Gastrocnemius medialis (tissue), 4 donors: ENCODE results near the gene EFCAB6. TPM values are rescaled to one million over a fixed set of nuclear protein-coding genes. Genes with fewer than 3 reads are reported as not detected.

Experiments used
- ATAC-seq, 2 donors: fragments of 150-250 bp; one replicate each; pipeline ENCODE4 v1.9.1; 2016
- DNase-seq, 2 donors: peaks; one replicate each; pipeline ENCODE4 v3.0.0-alpha.2; 2019
- H3K27ac ChIP-seq, 4 donors: fragments of 200-600 bp; sonication (generic); 1 replicate in 1 of 4; 2 replicates in 3 of 4; pipeline ENCODE4 v1.5.1; 2016 to 2018; ENCODE audit warnings: mild to moderate bottlenecking in 2 of 4, moderate library complexity in 1 of 4
- H3K27me3 ChIP-seq, 3 donors: fragments of 200-600 bp; sonication (generic) in 2 of 3; 1 replicate in 1 of 3; 2 replicates in 2 of 3; pipeline versions ENCODE4 v1.5.1 to v1.6.0; 2016 to 2019; ENCODE audit warnings: mild to moderate bottlenecking in 1 of 3, moderate library complexity in 1 of 3
- H3K36me3 ChIP-seq, 2 donors: fragments of 200-600 bp; sonication (generic) in 1 of 2; one replicate each; pipeline ENCODE4 v1.5.1; 2017 to 2018
- H3K4me1 ChIP-seq, 2 donors: fragments of 200-600 bp; sonication (generic) in 1 of 2; one replicate each; pipeline ENCODE4 v1.5.1; 2016 to 2017; ENCODE audit warnings: mild to moderate bottlenecking in 2 of 2
- H3K4me3 ChIP-seq, 4 donors: fragments of 200-600 bp; sonication (generic) in 3 of 4; 1 replicate in 1 of 4; 2 replicates in 3 of 4; pipeline ENCODE4 v1.5.1; 2016 to 2019; ENCODE audit warnings: mild to moderate bottlenecking in 2 of 4
- H3K9me3 ChIP-seq, 3 donors: fragments of 200-600 bp; sonication (generic) in 2 of 3; 1 replicate in 1 of 3; 2 replicates in 2 of 3; pipeline ENCODE4 v1.5.1; 2016 to 2019
- POLR2A ChIP-seq, 2 donors: fragments of 450-650 bp; IDR thresholded peaks; one replicate each; pipeline ENCODE4 v1.6.1; 2017; ENCODE audit warnings: antibody characterized with exemption in 2 of 2, mild to moderate bottlenecking in 2 of 2, moderate library complexity in 2 of 2
- in situ Hi-C, 4 donors: fragments of 200-750 bp; cut with MboI; loops; one replicate each; pipeline versions ENCODE4 v1.15.0 to v1.8.0; 2017; ENCODE audit warnings: low sequenced_read_pairs in 4 of 4
- intact Hi-C: fragments of 100-400 bp; cut with DNase I; formaldehyde crosslinking; loops from one replicate; pipeline ENCODE4 v1.15.1; 2023; ENCODE audit warnings: low total_unique reads
- total RNA-seq, 4 donors: library from RNA; depleted of rRNA; stranded (reverse); fragments of >200 nt; gene quantifications; one replicate each; pipeline versions ENCODE4 v1.1.0 to v1.2.3, GENCODE V29; 2016
- TF ChIP-seq, protein P1 (sequence below), 5 experiments: fragments of 450-650 bp in 3 of 5; fragments of 200-600 bp in 2 of 5; sonication (generic) in 2 of 5; IDR thresholded peaks in 4 of 5; conservative IDR thresholded peaks in 1 of 5; 1 replicate in 4 of 5; 2 replicates in 1 of 5; pipeline ENCODE4 v1.5.1; 2016 to 2019; ENCODE audit warnings: antibody characterized with exemption in 5 of 5, mild to moderate bottlenecking in 3 of 5, moderate library complexity in 3 of 5

Gene EFCAB6
- total RNA-seq, 4 donors from 2014 or later: 0.07 to 4.4 (median 0.28) TPM

- no peaks in the 10 kb centered on the region for H3K4me1 ChIP-seq
- DNase-seq: no peak
- no peak for ATAC-seq
These were observed 313.2 kb downstream of the EFCAB6 start for GRCh38 chr22:43498856-43499253.

GRCh38 chr22:43497956-43498855, 313.9 kb downstream of the EFCAB6 start:
- in situ Hi-C loops: no loop called here
- ATAC-seq: no peak

More at GRCh38 chr22:43498856-43499253, 313.2 kb downstream of the EFCAB6 start:
- intact Hi-C loops (no loop called here), in situ Hi-C loops (no loop called here)
- no peaks in the 10 kb centered on the region for H3K36me3 ChIP-seq
- H3K27ac ChIP-seq: no peak overlapping the region
- no peaks in the 10 kb centered on the region for H3K9me3 ChIP-seq
- TF ChIP-seq POLR2A (IDR thresholded peaks at IDR 0.05): no peak
- TF ChIP-seq, protein P1, sequence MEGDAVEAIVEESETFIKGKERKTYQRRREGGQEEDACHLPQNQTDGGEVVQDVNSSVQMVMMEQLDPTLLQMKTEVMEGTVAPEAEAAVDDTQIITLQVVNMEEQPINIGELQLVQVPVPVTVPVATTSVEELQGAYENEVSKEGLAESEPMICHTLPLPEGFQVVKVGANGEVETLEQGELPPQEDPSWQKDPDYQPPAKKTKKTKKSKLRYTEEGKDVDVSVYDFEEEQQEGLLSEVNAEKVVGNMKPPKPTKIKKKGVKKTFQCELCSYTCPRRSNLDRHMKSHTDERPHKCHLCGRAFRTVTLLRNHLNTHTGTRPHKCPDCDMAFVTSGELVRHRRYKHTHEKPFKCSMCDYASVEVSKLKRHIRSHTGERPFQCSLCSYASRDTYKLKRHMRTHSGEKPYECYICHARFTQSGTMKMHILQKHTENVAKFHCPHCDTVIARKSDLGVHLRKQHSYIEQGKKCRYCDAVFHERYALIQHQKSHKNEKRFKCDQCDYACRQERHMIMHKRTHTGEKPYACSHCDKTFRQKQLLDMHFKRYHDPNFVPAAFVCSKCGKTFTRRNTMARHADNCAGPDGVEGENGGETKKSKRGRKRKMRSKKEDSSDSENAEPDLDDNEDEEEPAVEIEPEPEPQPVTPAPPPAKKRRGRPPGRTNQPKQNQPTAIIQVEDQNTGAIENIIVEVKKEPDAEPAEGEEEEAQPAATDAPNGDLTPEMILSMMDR (IDR thresholded peaks at IDR 0.05 in 4 of 5, conservative IDR thresholded peaks at IDR 0.05 in 1 of 5): no peak
- H3K4me3 ChIP-seq: no peak overlapping the region
- H3K27me3 ChIP-seq: no peaks in the 10 kb centered on the region

GRCh38 chr22:43493297-43493696, 318.8 kb downstream of the EFCAB6 start:
- in situ Hi-C loops (no loop called here), intact Hi-C loops (no loop called here)
- ATAC-seq (no peak), DNase-seq (no peak)
- H3K4me1 ChIP-seq: no peaks in the 10 kb centered on the region
- no peak overlapping the region for H3K4me3 ChIP-seq
- H3K27ac ChIP-seq: no peak overlapping the region
- TF ChIP-seq, protein P1 (IDR thresholded peaks at IDR 0.05 in 4 of 5, conservative IDR thresholded peaks at IDR 0.05 in 1 of 5): no peak
- no peak for TF ChIP-seq POLR2A (IDR thresholded peaks at IDR 0.05)
- no peaks in the 10 kb centered on the region for H3K36me3 ChIP-seq
- peaks cover 0 to 5% (median under 1%) of the 10 kb centered on the region in 3 donors for H3K27me3 ChIP-seq
- no peaks in the 10 kb centered on the region for H3K9me3 ChIP-seq

More at GRCh38 chr22:43497956-43498855, 313.9 kb downstream of the EFCAB6 start:
- no peaks in the 10 kb centered on the region for H3K9me3 ChIP-seq
- no peaks in the 10 kb centered on the region for H3K4me1 ChIP-seq
- H3K27ac ChIP-seq: no peak overlapping the region
- H3K27me3 ChIP-seq: no peaks in the 10 kb centered on the region
- no peak overlapping the region for H3K4me3 ChIP-seq
- intact Hi-C loops: no loop called here
- TF ChIP-seq POLR2A (IDR thresholded peaks at IDR 0.05): no peak
- TF ChIP-seq, protein P1 (IDR thresholded peaks at IDR 0.05 in 4 of 5, conservative IDR thresholded peaks at IDR 0.05 in 1 of 5): no peak
- H3K36me3 ChIP-seq: no peaks in the 10 kb centered on the region
- DNase-seq: no peak

DNA sequence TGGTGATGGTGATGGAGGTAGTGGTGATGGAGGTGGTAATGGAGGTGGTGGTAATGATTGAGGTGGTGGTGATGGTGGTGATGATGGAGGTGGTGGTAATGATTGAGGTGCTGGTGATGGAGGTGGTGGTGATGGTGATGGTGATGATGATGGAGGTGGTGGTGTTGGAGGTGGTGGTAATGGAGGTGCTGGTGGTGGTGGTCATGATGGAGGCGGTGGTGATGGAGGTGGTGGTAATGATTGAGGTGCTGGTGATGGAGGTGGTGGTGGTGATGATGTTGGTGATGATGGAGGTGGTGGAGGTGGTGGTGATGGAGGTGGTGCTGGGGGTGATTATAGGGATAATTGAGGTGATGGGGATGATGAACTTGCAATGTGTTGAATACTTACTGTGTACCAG, 320.4 kb downstream of the EFCAB6 start:
- DNase-seq (no peak), ATAC-seq (no peak)
- Histone ChIP-seq H3K27ac (no peak overlapping the region), H3K4me3 (no peak overlapping the region), H3K36me3 (no peaks in the 10 kb centered on the region), H3K27me3 (peaks cover 0 to 16% (median 2%) of the 10 kb centered on the region in 3 donors), H3K9me3 (no peaks in the 10 kb centered on the region), H3K4me1 (no peaks in the 10 kb centered on the region)
- TF ChIP-seq, protein P1 (IDR thresholded peaks at IDR 0.05 in 4 of 5, conservative IDR thresholded peaks at IDR 0.05 in 1 of 5): no peak
- no peak for TF ChIP-seq POLR2A (IDR thresholded peaks at IDR 0.05)
- intact Hi-C loops: no loop called here
- in situ Hi-C loops: no loop called here
